Measurements from ENCODE around the gene ARMC7. TPM values are rescaled to one million over a fixed set of nuclear protein-coding genes. Genes with fewer than 3 reads are reported as not detected.

The ARMC7 gene
- total and polyA plus RNA-seq, 10 donors = 7.8 to 19.2 (median 14.4) TPM

GRCh38 chr17:75128694-75129505 is 19.1 kb downstream of the ARMC7 start:
- H3K36me3 ChIP-seq = peaks cover 0 to 24% (median 21%) of the 10 kb centered on the region in 6 donors
- peak in 2 of 3 donors; percentile 32 to 76 for TF ChIP-seq POLR2AphosphoS5 (IDR thresholded peaks at IDR 0.05)
- TF ChIP-seq CTCF (IDR thresholded peaks at IDR 0.05 in 8 of 11, conservative IDR thresholded peaks at IDR 0.05 in 3 of 11) = no peak
- intact Hi-C loops (cut with DNase I; ENCODE audit: low total_unique reads) = no loop called here
- WGBS, 5 donors = 91 to 94% (median 92%) methylated on average over 11 to 33 of the region's 33 CpGs
- H3K4me1 ChIP-seq = peaks cover 29 to 73% (median 54%) of the 10 kb centered on the region in 6 donors
- H3K27me3 ChIP-seq (replicated peaks in 1 of 7) = no peaks in the 10 kb centered on the region
- no peak overlapping the region for H3K4me3 ChIP-seq
- no peaks in the 10 kb centered on the region for H3K9me3 ChIP-seq
- peak overlapping the region in 1 of 8 donors; percentile 28 for H3K27ac ChIP-seq
- peak; percentile 75 for DNase-seq

- H3K27ac ChIP-seq = peak overlapping the region in 2 of 8 donors; percentile 94 to 96
- no peaks in the 10 kb centered on the region for H3K9me3 ChIP-seq
- TF ChIP-seq POLR2A (IDR thresholded peaks at IDR 0.05) = no peak
- TF ChIP-seq CTCF (IDR thresholded peaks at IDR 0.05 in 8 of 11, conservative IDR thresholded peaks at IDR 0.05 in 3 of 11) = no peak
- no peak for TF ChIP-seq POLR2AphosphoS5 (IDR thresholded peaks at IDR 0.05)
- no peaks in the 10 kb centered on the region for H3K27me3 ChIP-seq (replicated peaks in 1 of 7)
- H3K4me3 ChIP-seq = peak overlapping the region in 1 of 8 donors; percentile 96
- WGBS, 5 donors = 86 to 93% (median 89%) methylated on average over 9 of the region's 9 CpGs
- intact Hi-C loops (cut with DNase I; ENCODE audit: low total_unique reads) = no loop called here
- H3K4me1 ChIP-seq = peaks cover 26 to 66% (median 47%) of the 10 kb centered on the region in 6 donors
- H3K36me3 ChIP-seq = peaks cover 0 to 28% (median 21%) of the 10 kb centered on the region in 6 donors
- peak; percentile 62 for DNase-seq
Observed at GRCh38 chr17:75129576-75129975, 19.8 kb downstream of the ARMC7 start.

GRCh38 chr17:75130059-75130631 is 20.4 kb downstream of the ARMC7 start:
- Histone ChIP-seq H3K27me3 (replicated peaks in 1 of 7) (no peaks in the 10 kb centered on the region), H3K4me3 (peak overlapping the region in 6 of 8 donors; percentile 61 to 96 (median 90)), H3K27ac (peak overlapping the region in 7 of 8 donors; percentile 88 to 96 (median 94)), H3K9me3 (no peaks in the 10 kb centered on the region), H3K36me3 (peaks cover 0 to 34% (median 22%) of the 10 kb centered on the region in 6 donors), H3K4me1 (peaks cover 22 to 61% (median 41%) of the 10 kb centered on the region in 6 donors)
- peak; percentile 79 for DNase-seq
- intact Hi-C loops (cut with DNase I; ENCODE audit: low total_unique reads) = no loop called here
- WGBS, 5 donors = 84 to 92% (median 86%) methylated on average over 17 to 24 of the region's 24 CpGs
- TF ChIP-seq POLR2AphosphoS5 (IDR thresholded peaks at IDR 0.05) = peak in 1 of 3 donors; percentile 7
- TF ChIP-seq POLR2A (IDR thresholded peaks at IDR 0.05) = no peak
- TF ChIP-seq CTCF (IDR thresholded peaks at IDR 0.05 in 8 of 11, conservative IDR thresholded peaks at IDR 0.05 in 3 of 11) = no peak

All from spleen (tissue), 11 donors.